ENCODE results near the gene MRPL2. TPM values are rescaled to one million over a fixed set of nuclear protein-coding genes. Genes with fewer than 3 reads are reported as not detected.

The MRPL2 gene
- polyA plus RNA-seq, 1 experiment, result 19.3 TPM

GRCh38 chr6:43020847-43021246 lies 38.4 kb downstream of the MRPL2 start:
- POLR2A ChIA-PET, result interaction anchor here (0.6 to 2.9 kb wide), 8 partner anchors 12 to 162 kb away, joined by 3 to 12 read pairs (median 4); partner anchors contain the start of genes CUL7, CUL9, KLC4 and MRPL2
- TF ChIP-seq, protein P1, sequence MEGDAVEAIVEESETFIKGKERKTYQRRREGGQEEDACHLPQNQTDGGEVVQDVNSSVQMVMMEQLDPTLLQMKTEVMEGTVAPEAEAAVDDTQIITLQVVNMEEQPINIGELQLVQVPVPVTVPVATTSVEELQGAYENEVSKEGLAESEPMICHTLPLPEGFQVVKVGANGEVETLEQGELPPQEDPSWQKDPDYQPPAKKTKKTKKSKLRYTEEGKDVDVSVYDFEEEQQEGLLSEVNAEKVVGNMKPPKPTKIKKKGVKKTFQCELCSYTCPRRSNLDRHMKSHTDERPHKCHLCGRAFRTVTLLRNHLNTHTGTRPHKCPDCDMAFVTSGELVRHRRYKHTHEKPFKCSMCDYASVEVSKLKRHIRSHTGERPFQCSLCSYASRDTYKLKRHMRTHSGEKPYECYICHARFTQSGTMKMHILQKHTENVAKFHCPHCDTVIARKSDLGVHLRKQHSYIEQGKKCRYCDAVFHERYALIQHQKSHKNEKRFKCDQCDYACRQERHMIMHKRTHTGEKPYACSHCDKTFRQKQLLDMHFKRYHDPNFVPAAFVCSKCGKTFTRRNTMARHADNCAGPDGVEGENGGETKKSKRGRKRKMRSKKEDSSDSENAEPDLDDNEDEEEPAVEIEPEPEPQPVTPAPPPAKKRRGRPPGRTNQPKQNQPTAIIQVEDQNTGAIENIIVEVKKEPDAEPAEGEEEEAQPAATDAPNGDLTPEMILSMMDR (IDR thresholded peaks at IDR 0.05; ENCODE audit: low read depth, low read length), result no peak
- H3K27ac ChIP-seq (ENCODE audit: low read depth, low read length), result peak overlapping the region; percentile 85
- H3K27me3 ChIP-seq (ENCODE audit: control insufficient read depth, insufficient read depth, low read length), result no peaks in the 10 kb centered on the region
- CTCF ChIA-PET, result interaction anchor here (0.6 to 1.1 kb wide), 4 partner anchors 100 to 208 kb away, joined by 3 to 8 read pairs (median 4); partner anchors contain the start of gene DNPH1
- no peaks in the 10 kb centered on the region; the same call in 1 of the 2 replicates for H3K9me3 ChIP-seq (ENCODE audit: control insufficient read depth, insufficient read depth, low read length)
- DNase-seq (ENCODE audit: low read depth, low spot score), result no peak
- no peak overlapping the region; the same call in 1 of the 2 replicates for H3K4me3 ChIP-seq (ENCODE audit: low read depth, low read length)

GRCh38 chr6:43020052-43020705 lies 39.1 kb downstream of the MRPL2 start:
- Histone ChIP-seq H3K27me3 (ENCODE audit: control insufficient read depth, insufficient read depth, low read length) (no peaks in the 10 kb centered on the region), H3K27ac (ENCODE audit: low read depth, low read length) (peak overlapping the region; percentile 52), H3K4me3 (ENCODE audit: low read depth, low read length) (no peak overlapping the region), H3K9me3 (ENCODE audit: control insufficient read depth, insufficient read depth, low read length) (no peaks in the 10 kb centered on the region; the same call in 1 of the 2 replicates)
- DNase-seq (ENCODE audit: low read depth, low spot score), result no peak
- ChIA-PET POLR2A (interaction anchor here (0.6 to 2.9 kb wide), 5 partner anchors 13 to 75 kb away, joined by 3 to 12 read pairs (median 4); partner anchors contain the start of genes CUL7, PEX6 and PPP2R5D), CTCF (interaction anchor here (1.1 kb wide), 2 partner anchors 119 to 124 kb away, joined by 6 to 8 read pairs; no protein-coding TSS in a partner anchor)
- TF ChIP-seq, protein P1 (IDR thresholded peaks at IDR 0.05; ENCODE audit: low read depth, low read length), result no peak

GRCh38 chr6:43019152-43019551 lies 40.1 kb downstream of the MRPL2 start:
- Histone ChIP-seq H3K9me3 (ENCODE audit: control insufficient read depth, insufficient read depth, low read length) (no peaks in the 10 kb centered on the region; the same call in 1 of the 2 replicates), H3K27me3 (ENCODE audit: control insufficient read depth, insufficient read depth, low read length) (no peaks in the 10 kb centered on the region), H3K4me3 (ENCODE audit: low read depth, low read length) (no peak overlapping the region), H3K27ac (ENCODE audit: low read depth, low read length) (no peak overlapping the region)
- CTCF ChIA-PET, result no interaction called here
- DNase-seq (ENCODE audit: low read depth, low spot score), result no peak
- POLR2A ChIA-PET, result no interaction called here
- TF ChIP-seq, protein P1 (IDR thresholded peaks at IDR 0.05; ENCODE audit: low read depth, low read length), result no peak

- CTCF ChIA-PET, result interaction anchor here (1.0 kb wide), 1 partner anchor 13 kb away, joined by 3 read pairs; no protein-coding TSS in a partner anchor
- Histone ChIP-seq H3K4me3 (ENCODE audit: low read depth, low read length) (no peak overlapping the region), H3K9me3 (ENCODE audit: control insufficient read depth, insufficient read depth, low read length) (no peaks in the 10 kb centered on the region; the same call in 1 of the 2 replicates), H3K27ac (ENCODE audit: low read depth, low read length) (no peak overlapping the region), H3K27me3 (ENCODE audit: control insufficient read depth, insufficient read depth, low read length) (no peaks in the 10 kb centered on the region)
- DNase-seq (ENCODE audit: low read depth, low spot score), result no peak
- TF ChIP-seq, protein P1 (IDR thresholded peaks at IDR 0.05; ENCODE audit: low read depth, low read length), result no peak
- POLR2A ChIA-PET, result no interaction called here
Observed at GRCh38 chr6:43016943-43017334, 42.3 kb downstream of the MRPL2 start.
